ENCODE data around the gene CFAP92. TPM values are rescaled to one million over a fixed set of nuclear protein-coding genes. Genes with fewer than 3 reads are reported as not detected.
A peak's percentile ranks its signal among the peaks of the same experiment; 100 is the strongest.
"Not testable (repeated sequence)": the region's sequence is repeated elsewhere in the genome, so short reads cannot be mapped to it uniquely, and the experiment has no call there.

CFAP92 gene
- total RNA-seq, 1 donor, result 0.63 TPM

DNA sequence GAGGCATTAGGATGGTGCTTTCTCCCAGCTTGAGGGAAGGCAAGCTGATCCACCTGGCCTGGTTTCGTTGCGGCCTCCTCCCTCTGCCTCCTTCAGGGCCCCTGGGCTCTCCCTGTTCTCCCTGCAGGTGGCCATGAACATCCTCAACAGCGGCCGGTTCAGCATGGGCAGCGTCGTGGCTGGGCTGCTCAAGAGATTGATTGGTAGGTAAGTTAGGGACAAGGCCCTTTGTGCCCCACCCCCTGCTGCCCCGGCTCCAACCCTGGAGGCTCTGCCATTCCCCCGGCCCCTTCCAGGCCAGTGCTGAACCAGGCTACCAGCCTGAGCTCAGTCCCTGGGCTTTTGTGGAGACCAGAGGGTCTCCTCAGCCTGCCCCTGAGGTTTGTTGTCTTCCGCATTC, 91.5 kb downstream of the CFAP92 start:
- H3K27me3 ChIP-seq (ENCODE audit: insufficient read depth, low read length), result no peaks in the 10 kb centered on the region
- H3K4me1 ChIP-seq (ENCODE audit: insufficient read depth, low read length), result no peaks in the 10 kb centered on the region
- no peak overlapping the region for H3K4me3 ChIP-seq (ENCODE audit: low read length)
- H3K9me3 ChIP-seq (ENCODE audit: low read depth, low read length), result no peaks in the 10 kb centered on the region

DNA sequence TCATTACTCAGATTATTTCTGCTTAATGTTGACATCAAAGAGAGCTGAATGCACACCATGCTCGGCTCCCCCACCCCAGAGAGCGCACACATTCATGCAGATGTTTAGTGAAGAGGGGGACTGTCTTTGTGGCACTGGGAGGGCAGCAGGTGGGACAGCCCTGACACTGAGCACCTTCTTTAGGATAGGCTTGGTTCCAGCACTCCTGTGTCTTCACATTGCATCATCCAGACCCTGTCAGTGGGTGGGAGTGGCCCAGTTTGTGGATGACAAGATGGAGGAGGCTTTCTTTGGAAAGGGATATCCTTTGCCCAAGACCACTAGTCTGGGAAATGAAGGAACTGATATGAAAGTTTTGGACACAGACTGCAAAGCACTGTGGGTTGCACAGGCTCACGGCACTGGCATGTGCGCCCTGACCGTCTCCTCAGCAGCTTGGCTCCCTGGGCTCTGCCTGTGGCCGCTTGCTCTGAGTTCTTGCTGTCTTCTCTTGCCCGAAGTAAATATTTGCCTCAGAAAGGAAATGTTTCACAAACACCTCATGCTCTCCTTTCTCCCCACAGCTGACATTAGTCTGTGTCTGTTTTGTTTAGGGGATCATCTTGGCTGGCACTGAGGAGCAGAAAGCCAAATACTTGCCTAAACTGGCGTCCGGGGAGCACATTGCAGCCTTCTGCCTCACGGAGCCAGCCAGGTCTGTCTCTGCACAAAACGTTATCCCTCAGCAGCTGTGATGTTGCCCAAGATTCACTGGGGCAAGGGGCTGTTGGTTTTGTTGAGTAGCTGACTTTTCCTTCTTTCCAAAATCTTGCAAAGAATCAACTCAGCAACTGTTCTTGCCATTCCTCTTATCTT, 97.8 kb downstream of the CFAP92 start:
- no peaks in the 10 kb centered on the region for H3K27me3 ChIP-seq (ENCODE audit: insufficient read depth, low read length)
- H3K9me3 ChIP-seq (ENCODE audit: low read depth, low read length), result no peaks in the 10 kb centered on the region
- H3K4me3 ChIP-seq (ENCODE audit: low read length), result no peak overlapping the region
- H3K4me1 ChIP-seq (ENCODE audit: insufficient read depth, low read length), result no peaks in the 10 kb centered on the region

DNA sequence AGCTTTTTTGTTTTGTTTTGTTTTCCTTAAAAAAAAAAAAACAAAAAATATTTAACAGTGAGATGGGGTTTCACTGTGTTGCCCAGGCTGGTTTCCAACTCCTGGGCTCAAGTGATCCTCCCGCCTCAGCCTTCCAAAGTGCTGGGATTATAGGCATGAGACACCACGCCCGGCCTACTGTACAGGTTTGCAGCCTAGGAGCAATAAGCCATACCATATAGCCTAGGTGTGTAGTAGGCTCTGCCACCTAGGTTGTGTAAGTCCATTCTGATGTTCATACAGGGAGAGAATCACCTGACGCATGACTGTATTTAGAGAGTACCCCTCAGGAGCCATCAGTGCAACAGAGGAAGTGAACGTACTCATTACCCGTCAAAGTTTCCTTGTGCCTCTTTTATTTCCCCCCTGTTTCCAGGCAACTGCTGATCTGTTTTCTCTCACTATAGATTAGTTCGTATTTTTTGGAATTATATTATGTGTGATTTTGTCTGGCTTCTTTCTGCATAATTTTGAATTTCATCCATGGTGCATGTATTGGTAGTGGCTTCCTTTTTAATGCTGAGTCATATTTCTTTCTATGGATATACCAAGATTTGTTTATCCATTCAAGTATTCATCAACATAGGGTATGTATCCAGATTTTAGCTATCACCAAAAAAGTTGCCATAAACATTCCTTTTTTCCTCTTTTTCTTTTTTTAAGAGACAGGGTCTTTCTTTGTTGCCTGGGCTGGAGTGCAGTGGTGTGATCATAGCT, 104.6 kb downstream of the CFAP92 start:
- Histone ChIP-seq H3K9me3 (ENCODE audit: low read depth, low read length) (no peaks in the 10 kb centered on the region), H3K4me1 (ENCODE audit: insufficient read depth, low read length) (no peaks in the 10 kb centered on the region), H3K27me3 (ENCODE audit: insufficient read depth, low read length) (no peaks in the 10 kb centered on the region), H3K4me3 (ENCODE audit: low read length) (no peak overlapping the region)

DNA sequence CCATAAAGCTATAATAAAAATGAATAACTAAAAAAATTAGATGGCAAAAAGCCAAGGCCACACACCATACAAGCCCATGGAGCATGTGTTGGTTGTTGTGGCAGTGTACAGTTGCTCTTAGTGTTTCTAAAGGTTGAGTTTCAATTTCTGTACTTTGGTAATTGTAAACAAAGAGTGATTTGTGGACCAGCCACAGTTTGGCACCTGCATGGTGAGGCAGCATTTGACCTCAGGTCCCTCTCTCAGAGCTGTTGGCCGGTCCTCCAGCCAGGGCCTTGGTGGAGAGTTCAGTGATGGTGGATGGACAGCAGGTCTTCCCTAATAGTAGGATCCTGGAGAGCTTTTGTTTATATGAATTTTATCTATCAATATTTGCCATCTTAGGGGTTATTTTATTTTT, 108.9 kb downstream of the CFAP92 start:
- Histone ChIP-seq H3K4me1 (ENCODE audit: insufficient read depth, low read length) (peaks cover 9% of the 10 kb centered on the region), H3K27me3 (ENCODE audit: insufficient read depth, low read length) (no peaks in the 10 kb centered on the region), H3K4me3 (ENCODE audit: low read length) (no peak overlapping the region), H3K9me3 (ENCODE audit: low read depth, low read length) (no peaks in the 10 kb centered on the region)

DNA sequence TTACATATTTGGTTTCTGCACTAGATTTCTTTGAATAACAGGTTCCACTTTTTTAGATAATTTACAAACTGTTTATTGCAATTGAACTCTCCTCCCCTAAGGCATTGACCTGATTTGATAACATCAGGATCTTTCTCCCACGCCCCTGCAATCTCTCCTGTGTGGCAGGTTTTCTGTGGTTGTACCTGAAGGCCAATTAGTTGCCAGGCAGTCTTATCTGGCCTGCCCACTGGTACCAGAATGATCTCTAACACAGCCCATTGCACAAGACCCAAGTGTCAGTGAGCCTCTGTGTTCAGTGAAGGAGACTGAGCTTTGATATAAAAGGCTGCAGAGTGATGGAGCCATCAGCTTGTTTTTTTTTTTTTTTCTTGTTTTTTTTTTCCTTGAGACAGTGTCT, 111.2 kb downstream of the CFAP92 start:
- Histone ChIP-seq H3K4me3 (ENCODE audit: low read length) (no peak overlapping the region), H3K9me3 (ENCODE audit: low read depth, low read length) (no peaks in the 10 kb centered on the region), H3K4me1 (ENCODE audit: insufficient read depth, low read length) (peaks cover 27% of the 10 kb centered on the region), H3K27me3 (ENCODE audit: insufficient read depth, low read length) (no peaks in the 10 kb centered on the region)

DNA sequence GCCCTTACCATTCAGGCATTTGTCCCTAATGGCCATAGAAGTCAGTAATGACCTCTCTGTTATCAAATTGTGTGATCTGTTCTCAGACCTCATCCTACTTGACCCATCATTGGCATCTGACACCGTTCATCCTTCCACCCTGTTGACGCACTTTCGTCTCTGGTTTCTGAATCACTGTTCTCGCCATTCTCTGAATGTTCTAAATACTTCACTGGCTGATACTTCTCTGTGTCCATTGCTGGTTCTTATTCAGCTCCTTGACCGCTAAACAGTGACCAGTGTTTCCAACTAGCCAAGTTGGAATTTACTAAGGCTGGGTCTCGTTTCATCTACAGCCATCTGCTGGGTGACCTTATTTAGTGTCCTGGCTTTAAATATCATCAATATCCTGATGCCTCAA, 112.3 kb downstream of the CFAP92 start:
- no peaks in the 10 kb centered on the region for H3K9me3 ChIP-seq (ENCODE audit: low read depth, low read length)
- no peaks in the 10 kb centered on the region for H3K27me3 ChIP-seq (ENCODE audit: insufficient read depth, low read length)
- no peak overlapping the region for H3K4me3 ChIP-seq (ENCODE audit: low read length)
- peaks cover 33% of the 10 kb centered on the region for H3K4me1 ChIP-seq (ENCODE audit: insufficient read depth, low read length)

DNA sequence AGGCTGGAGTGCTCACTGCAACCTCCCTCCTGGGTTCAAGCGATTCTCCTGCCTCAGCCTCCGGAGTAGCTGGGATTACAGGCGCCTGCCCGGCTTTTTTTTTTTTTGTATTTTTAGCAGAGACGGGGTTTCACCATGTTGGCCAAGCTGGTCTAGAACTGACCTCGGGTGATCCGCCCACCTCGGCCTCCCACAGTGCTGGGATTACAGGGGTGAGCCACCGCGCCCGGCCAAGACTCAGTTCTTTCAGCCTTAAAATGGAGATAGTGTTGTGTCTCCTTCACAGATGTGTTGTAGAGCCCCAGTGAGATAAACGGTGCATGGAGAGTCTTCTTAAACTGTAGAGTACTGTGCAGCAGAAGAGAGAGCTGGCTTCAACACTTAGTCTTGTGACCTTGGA, 113.4 kb downstream of the CFAP92 start:
- not testable (repeated sequence) for H3K4me3 ChIP-seq (ENCODE audit: low read length)
- H3K4me1 ChIP-seq (ENCODE audit: insufficient read depth, low read length), result peaks cover 43% of the 10 kb centered on the region

DNA sequence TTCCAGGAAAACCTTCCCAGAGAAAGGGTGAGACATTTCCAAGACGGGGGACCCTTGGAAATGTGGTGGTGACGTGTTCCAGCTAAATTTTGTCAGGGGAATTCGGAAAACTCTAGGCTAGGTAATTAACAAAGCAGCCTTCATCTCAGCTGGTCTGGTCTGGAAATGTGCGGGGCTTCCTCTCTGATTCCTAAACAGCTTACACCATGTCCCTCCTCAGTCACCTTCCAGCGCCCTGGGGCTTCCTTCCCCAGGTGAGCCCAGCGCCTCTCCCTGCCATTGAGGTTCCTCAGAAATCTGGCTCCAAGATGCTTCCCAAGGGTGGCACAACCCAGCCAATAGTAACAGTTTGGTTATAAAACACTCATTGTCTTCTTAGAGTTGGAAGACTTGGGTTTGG, 113.9 kb downstream of the CFAP92 start:
- Histone ChIP-seq H3K27me3 (ENCODE audit: insufficient read depth, low read length) (no peaks in the 10 kb centered on the region), H3K9me3 (ENCODE audit: low read depth, low read length) (no peaks in the 10 kb centered on the region), H3K4me1 (ENCODE audit: insufficient read depth, low read length) (peaks cover 46% of the 10 kb centered on the region), H3K4me3 (ENCODE audit: low read length) (peak overlapping the region; percentile 79)

More for the DNA sequence above, 113.4 kb downstream of the CFAP92 start:
- not testable (repeated sequence) for H3K9me3 ChIP-seq (ENCODE audit: low read depth, low read length); H3K27me3 ChIP-seq (ENCODE audit: insufficient read depth, low read length)

DNA sequence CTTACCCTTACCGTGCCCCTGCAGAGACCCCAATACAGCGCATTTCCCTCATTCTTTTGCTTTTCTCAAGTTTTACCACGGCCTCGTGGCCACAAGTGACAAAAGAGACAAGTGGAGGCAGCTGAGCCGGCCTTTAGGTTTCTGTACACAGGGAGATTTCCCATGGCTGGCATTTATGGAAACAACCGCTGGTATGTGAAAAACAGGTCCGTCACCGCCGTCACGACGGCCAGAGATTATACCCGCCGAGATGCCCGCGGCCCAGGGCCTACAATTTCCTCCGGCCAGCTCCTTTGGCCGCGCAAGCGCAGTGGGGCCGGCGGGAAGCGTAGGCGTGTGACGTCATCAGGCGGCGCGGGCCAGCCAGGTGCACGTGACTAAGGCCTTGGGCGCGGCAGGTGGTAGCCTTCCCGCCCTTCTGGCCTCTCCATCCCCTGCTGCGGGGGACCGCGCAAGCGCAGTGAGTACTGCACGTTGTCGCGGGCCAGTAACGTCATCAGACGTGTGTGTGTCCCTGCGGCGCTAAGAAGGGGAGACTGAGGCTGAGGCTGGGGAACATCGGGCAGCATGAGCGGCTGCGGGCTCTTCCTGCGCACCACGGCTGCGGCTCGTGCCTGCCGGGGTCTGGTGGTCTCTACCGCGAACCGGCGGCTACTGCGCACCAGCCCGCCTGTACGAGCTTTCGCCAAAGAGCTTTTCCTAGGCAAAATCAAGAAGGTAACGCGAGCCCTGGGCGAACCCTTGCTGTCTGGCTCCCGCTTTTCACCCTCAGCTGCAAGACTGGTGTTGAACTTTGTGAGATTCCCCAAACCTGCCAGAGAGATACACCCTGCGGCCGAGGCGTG, 114.5 kb downstream of the CFAP92 start, which contains the start of gene ACAD9:
Gene ACAD9, plus strand, starts transcription at position 496 of the 845 bp plus-strand sequence. Its CDS starts 72 bp downstream, at position 568.
- H3K4me1 ChIP-seq (ENCODE audit: insufficient read depth, low read length), result peaks cover 46% of the 10 kb centered on the region

DNA sequence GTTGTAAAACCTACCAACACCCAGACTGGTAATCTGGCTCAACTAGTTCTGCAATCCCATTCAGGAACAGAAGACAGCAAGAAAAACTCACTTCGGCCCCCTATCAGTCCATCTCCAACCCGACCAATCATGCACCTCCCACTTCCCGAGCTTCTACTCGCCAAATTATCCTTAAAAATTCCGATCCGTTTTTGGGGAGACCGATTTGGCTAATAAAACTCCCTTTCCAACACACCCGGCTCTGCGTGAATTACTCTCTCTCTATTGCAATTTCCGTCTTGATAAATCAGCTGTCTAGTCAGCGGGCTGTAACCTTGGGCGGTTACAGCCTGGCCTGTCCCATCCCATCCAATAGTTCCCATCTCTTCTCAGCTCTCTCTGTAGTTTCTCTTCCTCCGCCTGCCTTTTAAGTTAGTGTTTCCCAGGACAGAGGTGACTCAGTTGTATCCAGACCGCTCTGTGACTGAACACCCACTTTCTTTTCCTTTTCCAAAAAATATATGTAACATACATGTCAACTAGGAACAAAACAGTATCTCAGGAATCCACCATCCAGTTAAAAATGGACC, 115.2 kb downstream of the CFAP92 start:
- Histone ChIP-seq H3K4me1 (ENCODE audit: insufficient read depth, low read length) (peaks cover 46% of the 10 kb centered on the region), H3K4me3 (ENCODE audit: low read length) (peak overlapping the region; percentile 79), H3K9me3 (ENCODE audit: low read depth, low read length) (no peaks in the 10 kb centered on the region), H3K27me3 (ENCODE audit: insufficient read depth, low read length) (no peaks in the 10 kb centered on the region)

More for the DNA sequence above, 114.5 kb downstream of the CFAP92 start, which contains the start of gene ACAD9:
- no peaks in the 10 kb centered on the region for H3K9me3 ChIP-seq (ENCODE audit: low read depth, low read length)
- peak within 1 kb of the TSS; percentile 79 for H3K4me3 ChIP-seq (ENCODE audit: low read length)
- H3K27me3 ChIP-seq (ENCODE audit: insufficient read depth, low read length), result no peaks in the 10 kb centered on the region

DNA sequence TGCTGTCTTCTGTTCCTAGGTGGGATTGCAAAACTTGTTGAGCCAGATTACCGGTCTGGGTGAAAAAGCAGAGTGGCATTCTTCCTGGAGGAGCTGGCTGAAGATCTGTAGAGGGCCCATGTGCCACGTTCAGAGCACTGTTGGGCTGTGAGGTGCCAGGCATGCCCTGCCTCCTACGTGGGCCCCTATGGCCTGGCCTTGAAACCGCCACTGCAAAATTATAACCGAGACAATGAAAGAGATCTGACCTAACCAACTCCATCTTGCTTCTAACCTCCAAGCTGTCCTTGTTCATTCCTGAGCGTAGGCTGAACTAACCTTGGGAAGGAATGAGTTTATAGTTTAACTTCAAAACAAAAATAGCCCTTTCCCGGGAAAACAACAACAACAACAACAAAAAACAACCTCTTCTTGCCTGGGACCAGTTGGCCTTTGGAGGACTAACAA, 115.8 kb downstream of the CFAP92 start:
- peaks cover 46% of the 10 kb centered on the region for H3K4me1 ChIP-seq (ENCODE audit: insufficient read depth, low read length)
- no peaks in the 10 kb centered on the region for H3K27me3 ChIP-seq (ENCODE audit: insufficient read depth, low read length)
- no peaks in the 10 kb centered on the region for H3K9me3 ChIP-seq (ENCODE audit: low read depth, low read length)
- H3K4me3 ChIP-seq (ENCODE audit: low read length), result no peak overlapping the region

DNA sequence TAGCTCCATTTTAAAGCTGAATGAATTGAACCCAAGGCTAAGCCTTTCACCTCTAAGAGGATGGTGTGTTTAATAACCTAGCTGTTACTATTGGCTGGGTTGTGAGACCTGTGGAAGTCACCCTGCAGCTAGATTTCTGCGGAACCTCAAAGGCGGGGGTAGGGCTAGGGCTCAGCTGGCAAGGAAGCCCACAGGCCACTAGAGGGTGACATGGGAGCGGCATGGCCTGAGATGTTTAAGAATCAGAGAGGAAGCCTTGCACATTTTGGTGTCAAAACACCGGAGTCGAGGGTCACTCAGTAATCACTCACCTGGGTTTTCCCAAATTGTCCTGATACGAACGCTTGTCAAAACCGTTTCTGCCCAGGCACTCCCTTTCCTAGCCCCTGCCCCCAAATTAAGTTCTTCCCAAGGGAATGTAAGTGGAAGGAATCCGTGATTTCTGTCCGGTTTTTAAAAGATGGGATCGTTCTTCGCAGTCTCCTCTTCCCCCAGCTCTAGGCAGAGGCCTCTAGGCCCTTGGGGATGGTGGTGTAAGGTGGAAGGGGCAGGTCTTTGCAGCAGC, 118.2 kb downstream of the CFAP92 start:
- H3K9me3 ChIP-seq (ENCODE audit: low read depth, low read length), result no peaks in the 10 kb centered on the region
- H3K4me3 ChIP-seq (ENCODE audit: low read length), result no peak overlapping the region
- peaks cover 43% of the 10 kb centered on the region for H3K4me1 ChIP-seq (ENCODE audit: insufficient read depth, low read length)
- no peaks in the 10 kb centered on the region for H3K27me3 ChIP-seq (ENCODE audit: insufficient read depth, low read length)

DNA sequence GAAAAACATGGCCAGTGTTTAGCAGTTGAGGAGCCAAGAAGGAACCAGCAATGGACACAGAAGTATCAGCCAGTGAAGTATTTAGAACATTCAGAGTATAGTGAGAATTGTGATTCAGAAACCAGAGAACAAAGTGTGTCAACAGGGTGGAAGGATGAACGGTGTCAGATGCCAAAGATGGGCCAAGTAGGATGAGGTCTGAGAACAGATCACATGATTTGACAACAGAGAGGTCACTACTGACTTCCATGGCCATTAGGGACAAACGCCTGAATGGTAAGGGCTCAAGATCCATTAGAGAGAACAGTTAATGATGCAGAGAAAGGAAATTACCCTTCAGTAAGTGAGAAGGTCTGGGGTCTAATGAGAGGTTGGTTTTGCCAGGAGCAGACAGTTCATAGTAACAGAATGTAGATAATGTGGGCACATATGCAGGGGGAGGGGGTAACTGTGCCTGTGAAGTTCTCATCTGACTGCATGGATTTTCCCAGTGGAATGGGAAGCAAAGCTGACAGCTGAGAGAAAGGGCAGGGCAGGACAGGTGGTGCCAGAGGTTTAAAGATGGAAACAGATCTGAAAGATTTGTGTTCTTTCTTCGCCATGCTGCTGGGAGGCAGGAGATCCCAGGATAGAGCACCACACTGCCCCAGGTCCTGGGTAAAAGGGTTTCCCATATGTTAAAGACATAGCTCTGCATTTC, 119.2 kb downstream of the CFAP92 start:
- Histone ChIP-seq H3K4me3 (ENCODE audit: low read length) (no peak overlapping the region), H3K4me1 (ENCODE audit: insufficient read depth, low read length) (peaks cover 33% of the 10 kb centered on the region), H3K27me3 (ENCODE audit: insufficient read depth, low read length) (no peaks in the 10 kb centered on the region), H3K9me3 (ENCODE audit: low read depth, low read length) (no peaks in the 10 kb centered on the region)

All from mononuclear cell (primary cell).